Endodermal cell (in vitro differentiated cells): ENCODE results near the gene FABP2. TPM values are rescaled to one million over a fixed set of nuclear protein-coding genes. Genes with fewer than 3 reads are reported as not detected.

Source experiments
- DNase-seq: peaks from one replicate; pipeline ENCODE4 v3.0.0-alpha.2; 2017
- H3K27ac ChIP-seq: 2 replicates; pipeline ENCODE4 v1.5.1; 2013; ENCODE audit warnings: mild to moderate bottlenecking, low read depth, low read length, moderate library complexity
- H3K27me3 ChIP-seq: 2 replicates; pipeline ENCODE4 v1.6.1; 2013; ENCODE audit warnings: mild to moderate bottlenecking, low read length, moderate library complexity; ENCODE audit not compliant: insufficient read depth, control insufficient read depth, poor library complexity, severe bottlenecking
- H3K36me3 ChIP-seq: 2 replicates; pipeline ENCODE4 v1.7.0; 2013; ENCODE audit warnings: mild to moderate bottlenecking, low read length, moderate library complexity; ENCODE audit not compliant: control insufficient read depth, insufficient read depth
- H3K4me1 ChIP-seq: one replicate; pipeline ENCODE4 v1.7.0; 2013; ENCODE audit warnings: low read length; ENCODE audit not compliant: control insufficient read depth, insufficient read depth
- H3K4me3 ChIP-seq: 2 replicates; pipeline ENCODE4 v1.5.1; 2013; ENCODE audit warnings: mild to moderate bottlenecking, low read length, moderate library complexity
- H3K9ac ChIP-seq: 2 replicates; pipeline ENCODE4 v1.6.1; 2013; ENCODE audit warnings: mild to moderate bottlenecking, low read length, moderate library complexity; ENCODE audit not compliant: poor library complexity, severe bottlenecking; ENCODE audit errors: extremely low read depth
- H3K9me3 ChIP-seq: 2 replicates; pipeline ENCODE4 v1.6.1; 2013; ENCODE audit warnings: mild to moderate bottlenecking, low read length, moderate library complexity; ENCODE audit not compliant: control insufficient read depth
- H3K27ac Mint-ChIP-seq: 2 replicates; pipeline ENCODE4 v1.8.0; 2020; ENCODE audit warnings: mixed read lengths
- H3K27me3 Mint-ChIP-seq: 2 replicates; pipeline ENCODE4 v1.8.0; 2021; ENCODE audit warnings: mild to moderate bottlenecking, mixed read lengths; ENCODE audit not compliant: insufficient read depth
- H3K36me3 Mint-ChIP-seq: 2 replicates; pipeline ENCODE4 v1.8.0; 2020; ENCODE audit warnings: low read depth, mixed read lengths
- H3K4me1 Mint-ChIP-seq: 2 replicates; pipeline ENCODE4 v1.8.0; 2020; ENCODE audit warnings: mixed read lengths
- H3K4me3 Mint-ChIP-seq: 2 replicates; pipeline ENCODE4 v1.8.0; 2020; ENCODE audit warnings: mild to moderate bottlenecking, moderate library complexity, mixed read lengths
- H3K9me3 Mint-ChIP-seq: 2 replicates; pipeline ENCODE4 v1.8.0; 2020; ENCODE audit warnings: mild to moderate bottlenecking, mixed read lengths
- CTCF ChIP-seq: fragments of 200-600 bp; sonication (generic); conservative IDR thresholded peaks from 2 replicates; pipeline ENCODE4 v1.5.0; 2021; ENCODE audit warnings: antibody characterized with exemption, mild to moderate bottlenecking
- WGBS, 2 experiments: methylation state at CpG; one replicate each; pipeline versions ENCODE4 v1.1.5 to v1.1.7; 2013; ENCODE audit warnings: missing lambda C conversion rate in 2 of 2, mixed read lengths in 1 of 2; ENCODE audit not compliant: insufficient coverage in 1 of 2, insufficient read length in 1 of 2; 5-methylcytosine and 5-hydroxymethylcytosine counted together
- total RNA-seq, 2 donors: library from RNA; stranded (reverse); fragmentation: NEBNext Ultra II Directional in 1 of 2; extraction: Animal tissue kit (Norgen Biotek cat#: 25700) in 1 of 2; gene quantifications; 2 replicates in 1 of 2; 3 replicates in 1 of 2; pipeline ENCODE4 v1.2.1, GENCODE V29; 2021

The FABP2 gene
- total RNA-seq, 2 donors from 2014 or later: not detected

GRCh38 chr4:119290598-119290997 lies 31.3 kb downstream of the FABP2 start:
- DNase-seq: no peak
- Histone ChIP-seq H3K4me1 (no peaks in the 10 kb centered on the region), H3K9me3 (no peaks in the 10 kb centered on the region), H3K36me3 (peaks cover 83% of the 10 kb centered on the region), H3K4me3 (no peak overlapping the region), H3K27me3 (no peaks in the 10 kb centered on the region), H3K9ac (no peak overlapping the region), H3K27ac (no peak overlapping the region)
- Mint-ChIP-seq H3K4me3 (no peak overlapping the region), H3K4me1 (peaks cover 7% of the 10 kb centered on the region), H3K27ac (no peak overlapping the region), H3K9me3 (no peaks in the 10 kb centered on the region), H3K36me3 (peaks cover 32% of the 10 kb centered on the region), H3K27me3 (no peaks in the 10 kb centered on the region)
- TF ChIP-seq CTCF: no peak
- 95% methylated on average over 1 of the region's 1 CpG; no CpG with 5 or more reads in 1 of the 2 experiments for WGBS, 2 experiments

GRCh38 chr4:119289313-119289712 lies 32.6 kb downstream of the FABP2 start:
- H3K9ac ChIP-seq: no peak overlapping the region
- WGBS, 2 experiments: 96% methylated on average over 4 to 5 of the region's 5 CpGs
- H3K27me3 Mint-ChIP-seq: no peaks in the 10 kb centered on the region
- H3K36me3 ChIP-seq: peaks cover 80% of the 10 kb centered on the region
- H3K27ac Mint-ChIP-seq: no peak overlapping the region
- DNase-seq: no peak
- peaks cover 29% of the 10 kb centered on the region for H3K36me3 Mint-ChIP-seq
- no peaks in the 10 kb centered on the region for H3K27me3 ChIP-seq
- H3K9me3 ChIP-seq: no peaks in the 10 kb centered on the region
- H3K4me3 ChIP-seq: no peak overlapping the region
- no peaks in the 10 kb centered on the region for H3K9me3 Mint-ChIP-seq
- H3K4me1 Mint-ChIP-seq: peaks cover 13% of the 10 kb centered on the region
- TF ChIP-seq CTCF: no peak
- no peak overlapping the region for H3K4me3 Mint-ChIP-seq
- H3K27ac ChIP-seq: no peak overlapping the region
- H3K4me1 ChIP-seq: no peaks in the 10 kb centered on the region

- no peaks in the 10 kb centered on the region for H3K9me3 Mint-ChIP-seq
- no peaks in the 10 kb centered on the region for H3K4me1 ChIP-seq
- no peak overlapping the region for H3K27ac Mint-ChIP-seq
- peaks cover 17% of the 10 kb centered on the region for H3K36me3 Mint-ChIP-seq
- H3K4me1 Mint-ChIP-seq: peaks cover 17% of the 10 kb centered on the region
- no peak for DNase-seq
- H3K27me3 Mint-ChIP-seq: no peaks in the 10 kb centered on the region
- no peaks in the 10 kb centered on the region for H3K9me3 ChIP-seq
- no peak overlapping the region for H3K4me3 Mint-ChIP-seq
- TF ChIP-seq CTCF: peak; percentile 73
- WGBS, 2 experiments: 100% methylated on average over 3 of the region's 3 CpGs; no CpG with 5 or more reads in 1 of the 2 experiments
- peaks cover 80% of the 10 kb centered on the region for H3K36me3 ChIP-seq
- H3K4me3 ChIP-seq: no peak overlapping the region
- H3K27ac ChIP-seq: no peak overlapping the region
- H3K27me3 ChIP-seq: no peaks in the 10 kb centered on the region
- no peak overlapping the region for H3K9ac ChIP-seq
Measured at GRCh38 chr4:119286377-119287002, 35.4 kb downstream of the FABP2 start.
